Fibroblast of mammary gland (primary cell): ENCODE data around the gene RTN4.

Experiments
- DNase-seq: peaks from one replicate; pipeline ENCODE4 v3.0.0-alpha.2; 2010; ENCODE audit warnings: low read depth
- H3K4me3 ChIP-seq: 2 replicates; pipeline ENCODE4 v1.5.1; 2011; ENCODE audit warnings: low read depth, mild to moderate bottlenecking, low read length, moderate library complexity; ENCODE audit not compliant: control insufficient read depth
- CTCF ChIP-seq: conservative IDR thresholded peaks from 2 replicates; pipeline ENCODE4 v1.5.1; 2011; ENCODE audit warnings: low read depth, low read length, inconsistent platforms; ENCODE audit not compliant: control insufficient read depth, insufficient read depth

Gene RTN4

DNA sequence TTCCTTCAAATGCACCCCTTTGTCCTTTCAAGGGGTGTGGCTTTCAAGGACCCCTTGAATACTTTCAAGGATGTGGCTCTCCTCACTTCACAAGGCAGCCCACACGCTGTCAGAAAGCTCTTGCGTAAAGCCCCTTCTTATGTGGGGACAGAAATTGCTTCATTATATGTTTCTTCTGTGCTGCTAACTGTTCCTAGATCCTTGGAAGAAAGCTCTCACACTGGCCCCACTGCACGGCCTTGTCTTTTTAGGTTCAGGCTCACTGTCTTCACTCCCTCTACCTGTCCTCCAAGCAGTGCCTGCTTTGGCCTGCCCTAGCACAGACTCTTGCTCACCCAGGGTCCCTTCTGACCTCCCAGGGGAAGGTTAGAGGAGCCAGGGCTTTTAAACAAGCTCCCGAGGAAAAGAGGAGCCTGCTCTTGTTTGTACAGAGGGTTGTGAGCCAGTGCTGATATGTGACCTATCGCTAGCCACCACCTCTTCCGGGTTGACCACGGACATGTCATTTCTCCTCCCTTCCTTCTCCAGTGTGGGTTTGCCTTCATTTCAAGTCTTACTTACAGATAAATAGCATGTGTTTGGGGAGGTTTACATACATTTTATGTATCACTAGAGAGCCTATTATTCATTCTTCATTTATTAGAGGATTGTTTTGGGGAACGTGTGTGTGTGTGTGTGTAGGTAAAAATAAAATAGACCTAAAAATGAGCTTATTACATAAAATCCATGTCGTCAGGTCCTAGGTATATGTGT lies 94.7 kb downstream of the RTN4 start:
- no peak overlapping the region for H3K4me3 ChIP-seq
- no peak for TF ChIP-seq CTCF
- no peak for DNase-seq

- peak; percentile 47 for DNase-seq
- H3K4me3 ChIP-seq, result no peak overlapping the region
- no peak for TF ChIP-seq CTCF
These were observed 95.4 kb downstream of the RTN4 start for GRCh38 chr2:54954705-54955357.

- no peak for TF ChIP-seq CTCF
- H3K4me3 ChIP-seq, result no peak overlapping the region
These were observed 96.1 kb downstream of the RTN4 start for GRCh38 chr2:54954158-54954557.

GRCh38 chr2:54952978-54953456 lies 97.2 kb downstream of the RTN4 start:
- no peak for TF ChIP-seq CTCF
- peak; percentile 49 for DNase-seq
- H3K4me3 ChIP-seq, result no peak overlapping the region

More at GRCh38 chr2:54954158-54954557, 96.1 kb downstream of the RTN4 start:
- no peak for DNase-seq

- no peak for DNase-seq
- TF ChIP-seq CTCF, result no peak
- no peak overlapping the region for H3K4me3 ChIP-seq
These were observed 97.8 kb downstream of the RTN4 start for GRCh38 chr2:54952425-54952824.

- no peak for TF ChIP-seq CTCF
- DNase-seq, result no peak
- no peak overlapping the region for H3K4me3 ChIP-seq
These were observed 99.4 kb downstream of the RTN4 start for GRCh38 chr2:54950811-54951210.
